HL-60 (cell line): ENCODE measurements around the gene PAQR4.

Experiments used
- DNase-seq, 2 experiments: peaks; one replicate each; pipeline ENCODE4 v3.0.0-alpha.2; 2010 to 2020; ENCODE audit warnings: low read depth in 1 of 2, low spot score in 1 of 2
- H3K27ac ChIP-seq: fragments of 250-450 bp; sonication (Bioruptor Pico); replicated peaks from 2 replicates; pipeline ENCODE4 v1.5.1; 2020; ENCODE audit warnings: mild to moderate bottlenecking, moderate library complexity
- H3K27me3 ChIP-seq: fragments of 250-450 bp; sonication (Bioruptor Pico); 2 replicates; pipeline ENCODE4 v1.5.1; 2021; ENCODE audit warnings: mild to moderate bottlenecking, moderate library complexity; ENCODE audit not compliant: insufficient read depth, poor library complexity, severe bottlenecking
- H3K4me3 ChIP-seq: replicated peaks from 2 replicates; pipeline ENCODE4 v1.5.1; 2011; ENCODE audit warnings: mild to moderate bottlenecking, control low read depth, low read length; ENCODE audit not compliant: insufficient read depth
- CTCF ChIP-seq: IDR thresholded peaks from one replicate; pipeline ENCODE4 v1.5.1; 2011; ENCODE audit warnings: low read length, control low read depth, inconsistent platforms; ENCODE audit not compliant: insufficient read depth
- GABPA ChIP-seq: IDR thresholded peaks from 2 replicates; pipeline ENCODE4 v1.6.1; 2012; ENCODE audit warnings: low read depth
- POLR2AphosphoS5 ChIP-seq: IDR thresholded peaks from 2 replicates; pipeline ENCODE4 v1.6.1; 2012; ENCODE audit warnings: low read depth
- REST ChIP-seq: IDR thresholded peaks from 2 replicates; pipeline ENCODE4 v1.6.1; 2012; ENCODE audit warnings: low read depth; ENCODE audit not compliant: insufficient replicate concordance
- SPI1 ChIP-seq: IDR thresholded peaks from 2 replicates; pipeline ENCODE4 v1.6.1; 2012; ENCODE audit warnings: low read depth, mild to moderate bottlenecking, borderline replicate concordance

The PAQR4 gene

GRCh38 chr16:2962334-2963073 lies 6.6 kb upstream of the PAQR4 start:
- no peak overlapping the region for H3K27ac ChIP-seq
- no peak overlapping the region for H3K4me3 ChIP-seq
- no peak for DNase-seq
- TF ChIP-seq SPI1 (no peak), POLR2AphosphoS5 (no peak), REST (no peak), CTCF (no peak), GABPA (no peak)
- H3K27me3 ChIP-seq = peaks cover 25% of the 10 kb centered on the region

- peaks cover 25% of the 10 kb centered on the region for H3K27me3 ChIP-seq
- H3K27ac ChIP-seq = no peak overlapping the region
- H3K4me3 ChIP-seq = peak overlapping the region; percentile 44
- TF ChIP-seq REST = no peak
- no peak for DNase-seq
Observed at GRCh38 chr16:2963074-2963722, 6.0 kb upstream of the PAQR4 start.

- Histone ChIP-seq H3K27ac (peak within 1 kb of the TSS; percentile 31), H3K27me3 (peaks cover 25% of the 10 kb centered on the region), H3K4me3 (peak within 1 kb of the TSS; percentile 44)
- no peak for TF ChIP-seq SPI1
- DNase-seq = peak in 1 of 2 experiments; percentile 26
Observed at GRCh38 chr16:2963723-2964474, 5.2 kb upstream of the PAQR4 start, which contains the start of gene KREMEN2. KREMEN2 (plus strand) TSS chr16:2964275; CDS start chr16:2964521, 246 bp downstream.

- peak overlapping the region; percentile 44 for H3K4me3 ChIP-seq
- H3K27ac ChIP-seq = peak overlapping the region; percentile 31
- TF ChIP-seq POLR2AphosphoS5 (no peak), SPI1 (peak; percentile 90), REST (no peak), CTCF (no peak), GABPA (no peak)
- H3K27me3 ChIP-seq = peaks cover 25% of the 10 kb centered on the region
- DNase-seq = peak in 1 of 2 experiments; percentile 73
Observed at GRCh38 chr16:2964475-2965336, 4.4 kb upstream of the PAQR4 start.
